Endothelial cell of umbilical vein (primary cell): ENCODE data around the gene CEP164. TPM values are rescaled to one million over a fixed set of nuclear protein-coding genes. Genes with fewer than 3 reads are reported as not detected.

Experiments used
- BruUV-seq: library from RNA; stranded (reverse); fragments of 400-500 nt; replicated peaks from 2 replicates; lab custom pipeline; 2021; lab: Mats Ljungman, UMichigan
- CTCF ChIA-PET: fragments of 300-600, 350-600 bp; sonication (Branson Sonifier 250); formaldehyde crosslinking; loops from one replicate; lab custom pipeline; 2021; ENCODE audit warnings: antibody characterized with exemption, inconsistent platforms; lab: Charles Lee
- POLR2A ChIA-PET: fragments of 300-600, 350-600 bp; sonication (Branson Sonifier 250); formaldehyde crosslinking; loops from one replicate; lab custom pipeline; 2021; ENCODE audit warnings: antibody characterized with exemption, inconsistent platforms; lab: Charles Lee
- DNase-seq: peaks from one replicate; pipeline ENCODE4 v3.0.0-alpha.2; 2011; ENCODE audit warnings: low read depth, low spot score
- FAIRE-seq: peaks from 2 replicates; lab custom pipeline; 2011; peaks lifted over from hg19 to GRCh38; lab: Jason Lieb, UNC
- H2AFZ ChIP-seq: 2 replicates; pipeline ENCODE4 v1.6.0; 2012; ENCODE audit warnings: low read depth, low read length, control low read depth, inconsistent platforms
- H3K27ac ChIP-seq: 2 replicates; pipeline ENCODE4 v1.5.1; 2011; ENCODE audit warnings: low read depth, mild to moderate bottlenecking, control low read depth, low read length, moderate library complexity; ENCODE audit not compliant: insufficient read depth
- H3K27me3 ChIP-seq, 2 experiments: 2 replicates each; pipeline versions ENCODE4 v1.6.0 to v1.6.1; 2011; ENCODE audit warnings: low read length in 2 of 2, mixed read lengths in 1 of 2; ENCODE audit not compliant: control insufficient read depth in 2 of 2, insufficient read depth in 2 of 2
- H3K36me3 ChIP-seq, 2 experiments: 2 replicates in 1 of 2; 3 replicates in 1 of 2; pipeline ENCODE4 v1.5.1; 2011; ENCODE audit warnings: low read length in 2 of 2, mild to moderate bottlenecking in 1 of 2, moderate library complexity in 1 of 2; ENCODE audit not compliant: control insufficient read depth in 2 of 2, insufficient read depth in 2 of 2; ENCODE audit errors: extremely low read depth in 1 of 2
- H3K4me1 ChIP-seq: 3 replicates; pipeline ENCODE4 v1.5.1; 2011; ENCODE audit warnings: mild to moderate bottlenecking, low read length; ENCODE audit not compliant: control insufficient read depth, insufficient read depth; ENCODE audit errors: extremely low read depth
- H3K4me2 ChIP-seq: 2 replicates; pipeline ENCODE4 v1.6.1; 2011; ENCODE audit warnings: low read length, control low read depth, mixed read lengths; ENCODE audit not compliant: insufficient read depth
- H3K4me3 ChIP-seq, 3 experiments: fragments of 200-600 bp in 1 of 3; sonication (generic), shearing (Covaris generic) in 1 of 3; replicated peaks in 1 of 3; 2 replicates each; pipeline ENCODE4 v1.5.1; 2011 to 2016; ENCODE audit warnings: control low read depth in 3 of 3, low read length in 3 of 3, mild to moderate bottlenecking in 2 of 3, inconsistent platforms in 1 of 3, low read depth in 1 of 3, moderate library complexity in 1 of 3; ENCODE audit not compliant: insufficient read depth in 1 of 3
- H3K79me2 ChIP-seq: 2 replicates; pipeline ENCODE4 v1.6.0; 2012; ENCODE audit warnings: low read length, inconsistent platforms; ENCODE audit not compliant: control insufficient read depth, insufficient read depth
- H3K9ac ChIP-seq: replicated peaks from 2 replicates; pipeline ENCODE3; 2011; ENCODE audit warnings: low read length, control low read depth; ENCODE audit not compliant: insufficient read depth; ENCODE audit errors: extremely low read depth
- H3K9me1 ChIP-seq: replicated peaks from 3 replicates; pipeline ENCODE4 v1.6.0; 2011; ENCODE audit warnings: mild to moderate bottlenecking, low read length; ENCODE audit not compliant: control insufficient read depth, insufficient read depth; ENCODE audit errors: extremely low read depth
- H3K9me3 ChIP-seq: replicated peaks from 2 replicates; pipeline ENCODE4 v1.5.1; 2012; ENCODE audit warnings: low read length, inconsistent platforms; ENCODE audit not compliant: control insufficient read depth, insufficient read depth
- H4K20me1 ChIP-seq: replicated peaks from 2 replicates; pipeline ENCODE3; 2011; ENCODE audit warnings: mild to moderate bottlenecking, low read length; ENCODE audit not compliant: control insufficient read depth, insufficient read depth; ENCODE audit errors: extremely low read depth
- EZH2 ChIP-seq: IDR thresholded peaks from 2 replicates; pipeline ENCODE4 v1.6.1; 2012; ENCODE audit warnings: borderline replicate concordance, low read depth, mild to moderate bottlenecking, moderate library complexity, low read length, inconsistent platforms; ENCODE audit not compliant: severe bottlenecking
- FOS ChIP-seq: IDR thresholded peaks from 2 replicates; pipeline ENCODE4 v1.6.1; 2011; ENCODE audit warnings: mild to moderate bottlenecking, low read length, moderate library complexity, borderline replicate concordance; ENCODE audit not compliant: insufficient read depth
- GATA2 ChIP-seq: IDR thresholded peaks from 2 replicates; pipeline ENCODE4 v1.7.0; 2011; ENCODE audit warnings: low read depth, mild to moderate bottlenecking, moderate library complexity, mixed read lengths, low read length; ENCODE audit not compliant: insufficient read length, insufficient read depth
- JUN ChIP-seq: IDR thresholded peaks from 2 replicates; pipeline ENCODE4 v1.6.1; 2011; ENCODE audit warnings: borderline replicate concordance, low read depth; ENCODE audit not compliant: insufficient read length, insufficient read depth
- MAX ChIP-seq: IDR thresholded peaks from 2 replicates; pipeline ENCODE4 v1.6.1; 2011; ENCODE audit not compliant: insufficient read depth, insufficient read length
- MYC ChIP-seq: IDR thresholded peaks from one replicate; pipeline ENCODE4 v1.6.1; 2011; ENCODE audit warnings: mild to moderate bottlenecking, low read depth, low read length
- POLR2AphosphoS5 ChIP-seq: IDR thresholded peaks from 2 replicates; pipeline ENCODE4 v1.6.1; 2012; ENCODE audit warnings: low read depth, mild to moderate bottlenecking, control low read depth, low read length, moderate library complexity; ENCODE audit not compliant: insufficient read depth
- dilution Hi-C: fragments of 300-500 bp; cut with MboI; formaldehyde crosslinking; loops from one replicate; pipeline ENCODE4 v1.15.0; 2019; ENCODE audit warnings: low sequenced_read_pairs; ENCODE audit not compliant: extremely low pct_ligation_motif_present
- intact Hi-C: fragments of 100-400 bp; cut with micrococcal nuclease; formaldehyde crosslinking; loops from one replicate; pipeline ENCODE4 v1.10.0; 2022
- polyA plus RNA-seq, 4 experiments: library from polyadenylated mRNA; depleted of rRNA in 3 of 4; stranded (reverse) in 3 of 4; unstranded in 1 of 4; fragments of >200 nt; gene quantifications; 2 replicates each; pipeline versions ENCODE4 v1.2.1 to v1.2.3, GENCODE V29; 2011 to 2012; ENCODE audit warnings: missing spikeins in 1 of 4
- total RNA-seq: library from RNA; stranded (reverse); gene quantifications from 2 replicates; pipeline ENCODE4 v1.2.3, GENCODE V29; 2021

The CEP164 gene
- total and polyA plus RNA-seq, 2 donors (not counting 3 experiments of a cell fraction or from before 2014, with no cell fraction given), result 22.7 to 48.4 TPM

GRCh38 chr11:117394221-117394925, 66.7 kb downstream of the CEP164 start:
- H3K27me3 ChIP-seq, result no peaks in the 10 kb centered on the region
- no peak for DNase-seq
- dilution Hi-C loops, result no loop called here
- intact Hi-C loops, result no loop called here
- H3K9ac ChIP-seq, result no peak overlapping the region
- BruUV-seq, result no TSS peak
- H3K4me2 ChIP-seq, result no peak overlapping the region
- H3K79me2 ChIP-seq, result no peaks in the 10 kb centered on the region
- no peak overlapping the region for H3K27ac ChIP-seq
- H3K9me1 ChIP-seq, result no peaks in the 10 kb centered on the region
- no peaks in the 10 kb centered on the region for H4K20me1 ChIP-seq
- POLR2A ChIA-PET, result no interaction called here
- TF ChIP-seq JUN (no peak), EZH2 (no peak), POLR2AphosphoS5 (no peak), MAX (no peak), GATA2 (no peak), FOS (no peak), MYC (no peak)
- H3K4me3 ChIP-seq, result no peak overlapping the region
- peaks cover 4% of the 10 kb centered on the region for H3K4me1 ChIP-seq
- H2AFZ ChIP-seq, result no peak overlapping the region
- no peak for FAIRE-seq
- CTCF ChIA-PET, result interaction anchor here (1.2 to 3.4 kb wide), 2 partner anchors 11 to 32 kb away, joined by 3 to 15 read pairs; no protein-coding TSS in a partner anchor
- H3K36me3 ChIP-seq, result peaks cover 0 to 59% of the 10 kb centered on the region in 2 experiments
- H3K9me3 ChIP-seq, result no peaks in the 10 kb centered on the region
